Liver (tissue), 9 donors: Measurements from ENCODE around the gene SKOR1. TPM values are rescaled to one million over a fixed set of nuclear protein-coding genes. Genes with fewer than 3 reads are reported as not detected.

Source experiments
- DNase-seq: peaks from one replicate; pipeline ENCODE4 v3.0.0-alpha.2; 2017; ENCODE audit warnings: low spot score
- H3K27ac ChIP-seq, 2 donors: one replicate each; pipeline ENCODE4 v1.7.0; 2013; ENCODE audit warnings: inconsistent platforms in 2 of 2, low read length in 2 of 2, control low read depth in 1 of 2, low read depth in 1 of 2, mild to moderate bottlenecking in 1 of 2
- H3K27me3 ChIP-seq, 4 donors: one replicate each; pipeline versions ENCODE4 v1.6.1 to v1.7.0; 2013; ENCODE audit warnings: low read length in 3 of 4, inconsistent platforms in 1 of 4, mild to moderate bottlenecking in 1 of 4, moderate library complexity in 1 of 4; ENCODE audit not compliant: control insufficient read depth in 4 of 4, insufficient read depth in 4 of 4
- H3K36me3 ChIP-seq, 4 donors: one replicate each; pipeline versions ENCODE4 v1.6.1 to v1.7.0; 2013; ENCODE audit warnings: low read length in 3 of 4, mild to moderate bottlenecking in 3 of 4, low read depth in 1 of 4, moderate library complexity in 1 of 4; ENCODE audit not compliant: control insufficient read depth in 4 of 4, insufficient read depth in 3 of 4
- H3K4me1 ChIP-seq, 4 donors: one replicate each; pipeline versions ENCODE4 v1.6.1 to v1.7.0; 2013; ENCODE audit warnings: low read length in 3 of 4, mild to moderate bottlenecking in 3 of 4, moderate library complexity in 1 of 4; ENCODE audit not compliant: control insufficient read depth in 4 of 4, insufficient read depth in 4 of 4
- H3K4me3 ChIP-seq, 3 donors: one replicate each; pipeline versions ENCODE4 v1.6.1 to v1.7.0; 2013; ENCODE audit warnings: low read length in 3 of 3, control low read depth in 1 of 3, low read depth in 1 of 3, mild to moderate bottlenecking in 1 of 3
- H3K9ac ChIP-seq, 2 donors: one replicate each; pipeline ENCODE4 v1.7.0; 2013; ENCODE audit warnings: low read length in 2 of 2, mild to moderate bottlenecking in 2 of 2, moderate library complexity in 2 of 2, control low read depth in 1 of 2, low read depth in 1 of 2
- H3K9me3 ChIP-seq, 4 donors: one replicate each; pipeline versions ENCODE4 v1.6.1 to v1.7.0; 2013; ENCODE audit warnings: low read length in 3 of 4; ENCODE audit not compliant: control insufficient read depth in 4 of 4
- ATF3 ChIP-seq: IDR thresholded peaks from 2 replicates; pipeline ENCODE4 v1.6.1; 2016; ENCODE audit warnings: antibody characterized with exemption
- CTCF ChIP-seq: fragments of 150-350 bp; IDR thresholded peaks from 2 replicates; pipeline ENCODE4 v1.5.1; 2017; ENCODE audit warnings: improper control_type of control experiment, low read depth, low read length; ENCODE audit not compliant: missing input control
- EGR1 ChIP-seq, 2 donors: IDR thresholded peaks; 2 replicates each; pipeline ENCODE4 v1.6.1; 2016 to 2018; ENCODE audit warnings: antibody characterized with exemption in 2 of 2, low read depth in 2 of 2
- FOXA1 ChIP-seq: IDR thresholded peaks from 2 replicates; pipeline ENCODE4 v1.6.1; 2016; ENCODE audit warnings: antibody characterized with exemption
- FOXA2 ChIP-seq: IDR thresholded peaks from 2 replicates; pipeline ENCODE4 v1.6.1; 2016; ENCODE audit warnings: antibody characterized with exemption
- GABPA ChIP-seq, 2 donors: IDR thresholded peaks in 1 of 2; conservative IDR thresholded peaks in 1 of 2; 2 replicates each; pipeline ENCODE4 v1.6.1; 2016; ENCODE audit warnings: antibody characterized with exemption in 2 of 2, mild to moderate bottlenecking in 1 of 2, moderate library complexity in 1 of 2
- HNF4A ChIP-seq, 2 donors: conservative IDR thresholded peaks; 2 replicates each; pipeline ENCODE4 v1.6.1; 2016; ENCODE audit warnings: antibody characterized with exemption in 2 of 2, mild to moderate bottlenecking in 2 of 2
- HNF4G ChIP-seq: IDR thresholded peaks from 2 replicates; pipeline ENCODE4 v1.6.1; 2016; ENCODE audit warnings: antibody characterized with exemption
- JUND ChIP-seq, 2 donors: IDR thresholded peaks; 2 replicates each; pipeline ENCODE4 v1.6.1; 2016; ENCODE audit warnings: antibody characterized with exemption in 2 of 2
- MAX ChIP-seq: IDR thresholded peaks from 2 replicates; pipeline ENCODE4 v1.6.1; 2016; ENCODE audit warnings: antibody characterized with exemption
- NR2F2 ChIP-seq: IDR thresholded peaks from 2 replicates; pipeline ENCODE4 v1.6.1; 2016; ENCODE audit warnings: antibody characterized with exemption
- RAD21 ChIP-seq, 2 donors: IDR thresholded peaks; 2 replicates each; pipeline ENCODE4 v1.6.1; 2016; ENCODE audit warnings: antibody characterized with exemption in 2 of 2, mild to moderate bottlenecking in 2 of 2
- REST ChIP-seq: IDR thresholded peaks from 2 replicates; pipeline ENCODE4 v1.6.1; 2016; ENCODE audit warnings: antibody characterized with exemption, mild to moderate bottlenecking
- RXRA ChIP-seq, 2 donors: IDR thresholded peaks; 2 replicates each; pipeline ENCODE4 v1.6.1; 2017 to 2018; ENCODE audit warnings: antibody characterized with exemption in 2 of 2, mild to moderate bottlenecking in 1 of 2
- SP1 ChIP-seq: IDR thresholded peaks from 2 replicates; pipeline ENCODE4 v1.6.1; 2018; ENCODE audit warnings: antibody characterized with exemption, mild to moderate bottlenecking
- TAF1 ChIP-seq: conservative IDR thresholded peaks from 2 replicates; pipeline ENCODE4 v1.6.1; 2016; ENCODE audit warnings: antibody characterized with exemption, mild to moderate bottlenecking
- YY1 ChIP-seq: IDR thresholded peaks from 2 replicates; pipeline ENCODE4 v1.6.1; 2016; ENCODE audit warnings: antibody characterized with exemption, mild to moderate bottlenecking
- ZBTB33 ChIP-seq: IDR thresholded peaks from 2 replicates; pipeline ENCODE4 v1.6.1; 2016; ENCODE audit warnings: antibody characterized with exemption
- WGBS: extraction: QIAGEN DNeasy Blood & Tissue Kit; methylation state at CpG from one replicate; pipeline ENCODE4 v1.1.7; 2013; 5-methylcytosine and 5-hydroxymethylcytosine counted together
- polyA plus RNA-seq, 2 donors: library from polyadenylated mRNA; stranded (reverse) in 1 of 2; unstranded in 1 of 2; fragments of 200-250 nt in 1 of 2; fragments of >200 nt in 1 of 2; fragmentation: Nextera tagmentation in 1 of 2; extraction: Ambion mirVana in 1 of 2; gene quantifications; one replicate each; pipeline versions ENCODE4 v1.2.1 to v1.2.3, GENCODE V29; 2013 to 2015
- total RNA-seq, 2 donors: library from RNA; depleted of rRNA; stranded (reverse); fragments of >200 nt; gene quantifications; one replicate each; pipeline ENCODE4 v1.2.3, GENCODE V29; 2014
- donor health status: healthy.
- donor health status: healthy.
- donor health status: healthy.
- donor health status: healthy.
- donor health status: healthy.

SKOR1 gene
- total and polyA plus RNA-seq, 4 donors, result 0.02 to 0.17 (median 0.05) TPM; not detected in 1

- Histone ChIP-seq H3K4me1 (no peaks in the 10 kb centered on the region), H3K27ac (no peak overlapping the region), H3K36me3 (peaks cover 0 to 8% (median 1%) of the 10 kb centered on the region in 4 donors), H3K9me3 (no peaks in the 10 kb centered on the region), H3K9ac (no peak overlapping the region), H3K4me3 (no peak overlapping the region), H3K27me3 (no peaks in the 10 kb centered on the region)
- no peak for TF ChIP-seq HNF4G
- no peak for TF ChIP-seq MAX
- no peak for TF ChIP-seq GABPA (IDR thresholded peaks at IDR 0.05 in 1 of 2, conservative IDR thresholded peaks at IDR 0.05 in 1 of 2)
- no peak for TF ChIP-seq REST
- no peak for TF ChIP-seq TAF1
- no peak for TF ChIP-seq FOXA1
- no peak for TF ChIP-seq NR2F2
- TF ChIP-seq RAD21 (IDR thresholded peaks at IDR 0.05), result no peak
- TF ChIP-seq SP1, result no peak
- no peak for TF ChIP-seq YY1
- no peak for TF ChIP-seq FOXA2
- 94% methylated on average over 5 of the region's 5 CpGs for WGBS
- no peak for DNase-seq
Observed at GRCh38 chr15:67809441-67809840, 15.9 kb upstream of the SKOR1 start.

GRCh38 chr15:67809866-67810265 lies 15.4 kb upstream of the SKOR1 start:
- TF ChIP-seq FOXA2 (no peak), EGR1 (IDR thresholded peaks at IDR 0.05; ENCODE audit: low read depth in 2 of 2) (no peak), SP1 (no peak), ZBTB33 (no peak), MAX (no peak), GABPA (IDR thresholded peaks at IDR 0.05 in 1 of 2, conservative IDR thresholded peaks at IDR 0.05 in 1 of 2) (no peak), HNF4A (conservative IDR thresholded peaks at IDR 0.05) (no peak), ATF3 (no peak), FOXA1 (no peak), HNF4G (no peak), NR2F2 (no peak), REST (no peak), TAF1 (no peak), RXRA (IDR thresholded peaks at IDR 0.05) (no peak), JUND (IDR thresholded peaks at IDR 0.05) (no peak), RAD21 (IDR thresholded peaks at IDR 0.05) (no peak), YY1 (no peak), CTCF (no peak)
- no peak for DNase-seq
- WGBS, result 95% methylated on average over 6 of the region's 6 CpGs
- Histone ChIP-seq H3K9ac (no peak overlapping the region), H3K27me3 (no peaks in the 10 kb centered on the region), H3K4me1 (no peaks in the 10 kb centered on the region), H3K27ac (no peak overlapping the region), H3K9me3 (no peaks in the 10 kb centered on the region), H3K4me3 (no peak overlapping the region), H3K36me3 (peaks cover 0 to 8% (median 1%) of the 10 kb centered on the region in 4 donors)
